Activated T-cell treated with anti-CD3 and anti-CD28 coated beads for 1 hour (primary cell): ENCODE results near the gene KCNH2.

Experiments
- DNase-seq: peaks from one replicate; pipeline ENCODE4 v3.0.0-alpha.2; 2020; ENCODE audit warnings: low read depth

The KCNH2 gene

DNA sequence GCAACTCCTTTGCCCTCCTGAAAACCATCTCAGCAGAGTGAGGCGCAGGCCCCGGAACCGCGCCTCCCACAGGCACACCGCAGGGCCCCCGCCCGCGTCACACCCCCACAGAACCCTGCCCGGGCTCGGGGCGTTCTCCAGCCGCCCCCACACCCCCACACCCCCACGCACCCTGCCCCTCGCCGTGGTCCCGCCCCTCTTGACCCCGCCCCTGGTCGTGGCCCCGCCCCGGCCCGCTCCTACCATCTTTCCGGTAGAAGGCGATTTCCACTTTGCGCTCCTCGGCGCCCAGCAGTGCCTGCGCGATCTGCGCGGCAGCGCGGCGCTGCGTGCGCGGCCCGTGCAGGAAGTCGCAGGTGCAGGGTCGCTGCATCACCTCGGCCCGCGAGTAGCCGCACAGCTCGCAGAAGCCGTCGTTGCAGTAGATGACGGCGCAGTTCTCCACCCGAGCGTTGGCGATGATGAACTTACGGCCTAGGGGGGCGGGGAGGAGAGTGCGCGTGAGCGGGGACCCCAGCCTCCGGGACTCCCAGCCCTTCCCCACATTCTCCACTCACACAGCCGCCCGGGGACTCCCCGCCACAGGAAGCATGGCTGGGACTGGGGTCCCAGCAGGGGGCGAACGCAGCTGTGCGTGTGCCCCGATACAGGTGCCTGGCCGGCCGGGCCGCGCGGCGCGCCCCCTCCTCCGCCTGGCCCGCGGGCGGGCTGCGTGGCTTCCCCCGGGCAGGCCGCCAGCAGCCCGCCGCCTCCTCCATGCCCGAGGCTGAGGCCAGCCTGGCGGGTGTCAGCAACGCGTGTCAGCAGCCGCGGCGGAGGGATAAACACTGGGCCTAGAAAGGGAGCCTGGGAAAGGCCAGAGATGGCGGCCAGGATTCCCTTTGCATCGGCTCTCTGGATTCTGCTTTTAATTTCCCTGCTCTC lies 3.4 kb downstream of the KCNH2 start:
- DNase-seq, result peak; percentile 81

- no peak for DNase-seq
These were observed 4.3 kb downstream of the KCNH2 start for GRCh38 chr7:150973571-150974451.

GRCh38 chr7:150972741-150973140 lies 5.4 kb downstream of the KCNH2 start:
- no peak for DNase-seq

DNA sequence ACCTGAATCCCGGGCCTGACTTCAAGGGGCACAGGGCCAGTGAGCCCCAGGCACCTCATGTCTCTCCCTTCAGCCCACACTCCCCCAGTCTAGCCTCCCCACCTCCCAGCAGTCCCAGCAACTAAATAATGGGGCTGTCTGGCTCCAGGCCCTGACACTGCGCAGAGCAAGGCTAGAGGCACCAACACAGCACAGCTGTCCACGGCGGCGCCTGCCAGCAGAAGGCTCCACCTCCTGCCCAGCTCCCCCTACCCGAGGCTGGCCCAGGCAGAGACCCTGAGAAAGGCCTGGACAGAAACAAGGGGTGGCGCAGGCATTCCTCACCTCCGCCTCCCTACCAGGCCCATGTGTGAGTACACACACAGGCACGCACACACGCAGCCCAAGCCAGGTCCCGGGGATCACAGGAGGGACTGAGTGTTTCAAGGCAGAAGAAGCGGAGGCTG lies 6.1 kb downstream of the KCNH2 start:
- DNase-seq, result no peak

DNA sequence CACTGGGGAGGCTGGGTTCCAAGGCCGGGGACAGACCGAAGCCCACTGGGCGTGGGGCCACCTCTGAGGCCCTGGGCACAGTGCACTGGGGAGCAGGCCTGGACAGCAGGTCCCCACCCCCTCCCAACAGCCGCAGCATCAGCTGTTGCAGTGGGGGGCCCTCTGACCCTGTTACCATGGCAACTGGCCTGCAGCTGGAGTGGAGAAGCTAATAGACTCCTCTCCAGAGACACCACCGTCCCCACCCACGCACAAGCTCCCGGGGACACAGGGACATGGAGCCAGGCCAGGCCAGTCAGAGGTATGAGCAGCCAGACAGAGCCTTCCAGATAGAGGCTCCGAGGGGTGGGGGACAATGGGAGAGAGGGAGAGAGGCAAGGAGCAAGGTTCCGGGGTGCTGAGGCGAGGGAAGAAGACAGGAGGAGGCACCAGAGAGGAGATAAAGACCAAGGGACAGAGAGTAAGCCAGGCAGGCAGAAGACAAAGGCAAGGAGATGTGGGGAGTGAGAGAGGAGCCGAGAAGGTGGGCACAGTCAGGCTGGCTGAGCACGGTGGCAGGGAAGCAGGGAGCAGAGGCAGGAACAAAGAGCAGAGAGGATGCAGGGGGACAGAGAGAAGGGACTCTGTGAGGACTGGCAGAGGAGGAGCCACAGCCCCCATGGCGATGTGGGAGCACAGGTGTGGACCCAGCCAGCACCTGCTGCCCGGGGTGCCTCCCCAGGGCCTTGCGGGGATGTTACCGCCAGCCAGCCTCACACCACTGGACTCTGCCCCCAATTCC lies 6.7 kb downstream of the KCNH2 start:
- DNase-seq, result no peak

- no peak for DNase-seq
These were observed 7.7 kb downstream of the KCNH2 start for GRCh38 chr7:150970424-150970823.

DNA sequence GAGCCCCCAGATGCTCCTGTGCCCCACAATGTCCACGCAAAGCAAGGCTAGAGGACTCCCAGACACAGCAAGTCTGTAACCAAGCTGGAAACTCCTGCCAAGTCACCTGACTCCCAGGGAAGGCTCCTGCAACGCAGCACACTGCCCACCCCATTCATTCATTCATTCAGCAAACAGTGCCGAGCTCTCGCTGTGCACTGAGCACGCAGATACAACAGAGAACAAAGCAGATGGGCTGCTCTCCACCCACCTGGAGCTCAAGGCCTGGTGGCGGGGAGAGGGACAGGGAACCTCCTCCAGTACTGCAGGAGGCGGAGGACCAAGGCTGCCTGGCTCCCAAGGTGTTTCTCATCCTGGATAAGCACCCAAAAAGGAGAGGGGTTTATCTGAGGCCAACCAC lies 8.6 kb downstream of the KCNH2 start:
- no peak for DNase-seq

DNA sequence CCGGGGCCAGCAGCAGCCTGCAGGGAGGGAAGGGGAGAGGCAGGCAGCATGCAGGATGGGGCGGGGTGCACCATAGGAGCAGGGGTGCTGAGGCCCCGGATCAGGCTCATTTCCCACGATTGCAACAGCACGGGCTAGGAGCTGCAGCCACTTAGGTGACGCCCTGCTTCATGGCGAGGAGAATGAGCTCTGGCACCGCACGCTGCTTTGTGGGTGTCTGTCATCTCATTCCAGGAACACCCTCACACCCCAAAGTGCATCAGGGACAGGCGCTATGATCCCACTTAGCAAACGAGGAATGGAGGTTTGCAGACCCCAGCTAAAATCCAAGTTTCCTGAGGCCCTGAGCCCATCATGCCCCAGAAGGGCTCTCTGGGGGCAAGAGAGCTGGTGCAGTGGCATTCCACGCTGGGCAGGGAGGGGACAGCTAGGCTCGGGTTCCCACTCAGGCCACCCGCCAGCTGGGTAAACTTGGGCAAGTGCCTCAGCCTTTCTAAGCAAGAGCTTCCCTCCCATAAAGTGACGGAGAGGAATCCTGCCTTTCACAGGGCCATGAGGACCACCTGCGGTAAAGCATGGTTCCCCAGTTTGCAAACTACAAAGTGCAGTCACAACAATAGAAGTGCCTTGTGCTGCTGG lies 9.3 kb downstream of the KCNH2 start:
- no peak for DNase-seq

DNA sequence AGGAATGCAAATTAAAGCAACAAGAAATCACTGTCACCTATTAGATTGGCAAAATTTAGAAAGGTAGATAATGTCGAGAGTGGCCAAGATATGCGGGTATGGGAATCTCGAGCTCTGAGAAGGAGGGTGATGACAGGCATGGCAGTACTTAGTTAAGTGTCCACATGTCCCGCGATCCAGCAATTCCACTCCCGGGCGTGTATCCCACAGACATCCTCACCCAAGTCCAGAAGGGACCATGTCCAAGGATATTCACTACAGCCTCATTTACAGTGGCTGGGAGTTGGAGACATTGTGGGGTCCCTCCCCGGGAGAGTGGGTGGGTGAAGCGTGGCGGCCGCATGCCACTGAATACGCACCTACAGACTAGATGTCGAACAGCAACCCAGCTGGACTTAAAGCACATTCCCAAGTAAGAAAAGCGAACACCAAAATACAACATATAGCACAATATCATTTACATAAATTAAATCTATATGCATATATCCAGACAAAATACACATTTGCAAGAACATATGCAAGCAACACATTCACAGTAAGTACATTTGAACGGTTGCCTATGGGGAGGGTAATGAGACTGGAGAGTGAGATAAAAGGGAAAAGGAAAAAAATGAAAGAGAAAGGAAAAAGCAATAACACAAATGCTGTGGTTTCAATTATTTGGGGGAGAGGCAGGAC lies 9.9 kb downstream of the KCNH2 start:
- DNase-seq, result no peak

GRCh38 chr7:150967349-150967748 lies 10.8 kb downstream of the KCNH2 start:
- no peak for DNase-seq

GRCh38 chr7:150966002-150966401 lies 12.1 kb downstream of the KCNH2 start:
- DNase-seq, result no peak

- DNase-seq, result no peak
These were observed 12.8 kb downstream of the KCNH2 start for GRCh38 chr7:150965273-150965830.

- DNase-seq, result no peak
These were observed 13.5 kb downstream of the KCNH2 start for GRCh38 chr7:150964593-150965111.

GRCh38 chr7:150963707-150964559 lies 14.2 kb downstream of the KCNH2 start:
- no peak for DNase-seq

GRCh38 chr7:150962553-150963399 lies 15.3 kb downstream of the KCNH2 start:
- peak; percentile 42 for DNase-seq

- no peak for DNase-seq
These were observed 15.9 kb downstream of the KCNH2 start for GRCh38 chr7:150962290-150962552.

DNA sequence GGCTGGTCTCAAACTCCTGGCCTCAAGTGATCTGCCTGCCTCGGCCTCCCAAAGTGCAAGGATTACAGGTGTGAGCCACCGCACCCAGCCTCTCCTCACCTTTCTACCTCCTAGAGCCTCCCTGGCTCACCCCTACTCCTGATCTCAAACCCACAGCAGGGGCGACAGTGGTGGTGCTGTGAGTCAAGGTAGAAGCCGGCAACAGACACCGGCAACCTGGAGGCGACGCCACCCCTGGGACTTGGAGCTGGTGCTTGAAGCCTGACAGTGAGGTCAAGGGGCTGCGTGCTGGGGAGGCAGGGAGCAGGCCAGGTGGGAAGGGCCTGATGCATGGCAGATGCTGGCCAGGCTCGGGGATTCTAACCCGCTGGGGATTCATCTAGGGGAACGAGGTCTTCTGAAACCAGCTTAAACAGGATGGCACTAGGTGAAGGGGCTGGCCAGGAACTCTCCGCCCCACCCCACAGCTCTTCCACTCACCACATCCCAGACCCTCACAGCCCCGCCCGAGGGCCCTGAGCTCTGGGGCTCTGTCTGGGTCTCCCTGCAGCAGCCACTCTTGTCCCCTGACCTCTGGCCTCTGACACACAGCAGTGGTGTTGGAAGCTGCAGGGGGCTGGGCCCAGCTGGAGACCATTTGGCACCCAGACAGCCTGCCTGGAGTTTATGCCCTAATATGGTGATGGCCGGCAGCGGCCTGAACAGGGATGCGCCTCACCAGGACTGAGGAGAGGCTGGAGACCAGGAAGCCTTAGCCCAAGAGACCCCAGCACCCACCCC lies 16.4 kb downstream of the KCNH2 start:
- no peak for DNase-seq
